Activated CD4-positive, alpha-beta T cell treated with anti-CD3 and anti-CD28 coated beads, Interleukin-10, Interleukin-2, amounts not matched to agents 100 ng/mL and 50 ng/mL, durations not matched to agents 16 hours and 8 hours (primary cell): Measurements from ENCODE around the gene NECTIN2.

ENCODE experiments used
- DNase-seq: peaks from one replicate; pipeline ENCODE4 v3.0.0-alpha.2; 2020

NECTIN2 gene

GRCh38 chr19:44845612-44846454 is at the start of gene NECTIN2:
NECTIN2 (plus strand) TSS chr19:44846297; CDS start chr19:44846526, 229 bp downstream.
- peak; percentile 94 for DNase-seq

GRCh38 chr19:44796701-44797115 is 49.4 kb upstream of the NECTIN2 start:
- DNase-seq: no peak

DNA sequence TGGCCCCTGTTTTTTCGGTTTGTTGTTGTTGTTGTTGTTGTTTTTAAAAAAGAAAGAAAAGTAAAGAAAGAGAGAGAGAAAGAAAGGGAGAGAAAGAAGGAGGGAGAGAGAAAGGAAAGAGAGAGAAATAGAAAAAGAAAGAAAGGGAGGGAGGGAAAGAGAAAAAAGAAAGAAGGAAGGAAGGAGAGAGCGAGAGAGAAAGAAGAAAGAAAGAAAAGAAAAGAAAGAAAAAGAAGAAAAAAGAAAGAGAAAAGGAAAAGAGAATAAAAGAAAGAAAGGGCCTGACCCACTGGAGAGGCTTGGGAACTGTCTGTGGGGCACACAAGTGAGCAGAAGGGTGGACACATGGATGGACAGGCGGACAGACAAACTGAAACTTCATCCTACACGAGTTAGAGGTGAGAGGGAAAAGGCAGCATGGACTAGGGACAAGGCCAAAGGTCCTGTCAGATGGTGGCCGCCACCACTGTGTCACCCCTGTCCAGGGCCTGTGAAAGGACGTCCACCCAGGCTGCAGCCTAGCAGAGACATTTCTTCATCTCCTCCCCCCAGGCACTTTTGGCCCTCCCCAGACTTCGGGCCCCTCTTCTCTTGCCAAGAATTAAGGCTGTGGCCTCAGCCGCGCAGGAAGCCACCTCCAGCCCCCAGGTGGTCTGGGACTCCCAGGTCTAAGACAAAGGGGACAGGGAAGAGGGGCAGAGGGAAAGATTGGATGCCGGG is 46.3 kb upstream of the NECTIN2 start:
- DNase-seq: no peak

- DNase-seq: peak; percentile 87
Measured at GRCh38 chr19:44800461-44800860, 45.6 kb upstream of the NECTIN2 start.

GRCh38 chr19:44803442-44804428 is 42.4 kb upstream of the NECTIN2 start:
- DNase-seq: no peak

DNA sequence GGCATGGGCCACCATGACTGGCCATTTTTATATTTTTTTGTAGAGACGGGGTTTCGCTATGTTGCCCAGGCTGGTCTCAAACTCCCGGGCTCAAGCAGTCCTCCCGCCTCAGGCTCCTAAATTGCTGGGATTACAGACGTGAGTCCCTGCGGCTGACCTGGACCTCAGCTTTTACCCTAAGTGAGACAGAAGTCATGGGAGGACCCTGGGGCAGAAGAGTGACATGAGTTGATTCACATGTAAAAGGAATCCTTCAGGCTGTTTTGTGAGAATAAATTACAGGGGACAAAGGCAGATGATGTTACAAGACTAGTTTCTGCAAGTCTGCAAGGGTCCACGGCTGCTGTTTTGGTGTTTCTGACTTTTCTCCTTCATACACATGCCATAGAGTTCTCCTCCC is 39.8 kb upstream of the NECTIN2 start:
- DNase-seq: no peak

DNA sequence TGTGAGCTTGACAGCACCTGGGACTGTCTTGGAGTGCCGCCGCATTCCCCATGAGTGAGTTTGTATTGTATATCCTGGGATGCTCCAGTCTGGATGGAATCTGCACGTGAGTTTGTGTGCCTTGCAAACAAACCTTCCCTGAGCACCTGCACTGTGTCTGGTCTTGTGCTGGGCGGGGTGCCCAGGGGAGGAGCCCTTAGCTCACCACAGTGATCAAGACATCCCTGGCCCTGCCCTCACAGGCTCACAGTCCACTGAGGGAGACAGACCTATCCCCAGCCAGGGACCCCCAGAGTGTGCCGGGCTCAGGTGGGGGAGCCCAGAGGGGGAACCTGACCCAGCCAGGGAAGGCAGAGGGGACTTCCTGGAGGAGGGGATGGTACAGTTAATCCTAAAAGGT is 38.9 kb upstream of the NECTIN2 start:
- no peak for DNase-seq

- DNase-seq: no peak
Measured at GRCh38 chr19:44807652-44808462, 38.2 kb upstream of the NECTIN2 start.

- DNase-seq: no peak
Measured at GRCh38 chr19:44808463-44809371, 37.4 kb upstream of the NECTIN2 start, which contains the start of gene BCAM. BCAM (plus strand) TSS chr19:44809103; CDS start chr19:44809125, 22 bp downstream.

DNA sequence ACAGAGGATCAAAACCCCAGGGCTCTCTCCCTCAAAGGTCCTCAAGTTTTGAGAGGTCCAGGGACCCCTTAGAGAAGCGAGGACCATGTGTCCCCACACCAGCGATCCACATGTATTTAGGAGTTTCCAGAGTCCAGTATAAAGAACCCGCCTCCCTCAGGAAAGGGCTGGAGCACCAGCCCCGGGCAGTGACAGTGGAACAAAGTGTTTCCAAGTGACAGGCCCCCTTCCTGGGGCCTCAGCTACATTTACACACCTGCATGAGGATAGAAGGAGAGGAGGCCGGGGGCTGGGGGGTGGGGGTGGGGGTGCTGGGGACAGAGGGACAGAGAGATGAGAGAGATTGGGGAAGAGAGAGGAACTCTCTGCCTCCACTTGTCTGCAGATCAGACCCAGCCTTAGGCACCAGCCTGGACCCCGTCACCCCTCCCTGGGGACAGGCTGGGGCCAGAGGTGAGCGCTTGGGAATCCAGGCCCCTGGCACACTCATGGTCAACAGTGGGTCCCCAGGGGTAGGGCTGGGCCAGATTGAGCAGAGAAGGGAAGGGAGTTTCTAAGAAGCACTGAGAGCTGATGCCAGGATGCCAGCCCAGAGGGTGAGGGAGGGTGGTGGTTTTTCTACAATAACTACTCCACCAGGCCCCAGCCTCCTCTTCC is 36.4 kb upstream of the NECTIN2 start:
- DNase-seq: no peak

- DNase-seq: no peak
Measured at GRCh38 chr19:44810234-44811121, 35.6 kb upstream of the NECTIN2 start.

DNA sequence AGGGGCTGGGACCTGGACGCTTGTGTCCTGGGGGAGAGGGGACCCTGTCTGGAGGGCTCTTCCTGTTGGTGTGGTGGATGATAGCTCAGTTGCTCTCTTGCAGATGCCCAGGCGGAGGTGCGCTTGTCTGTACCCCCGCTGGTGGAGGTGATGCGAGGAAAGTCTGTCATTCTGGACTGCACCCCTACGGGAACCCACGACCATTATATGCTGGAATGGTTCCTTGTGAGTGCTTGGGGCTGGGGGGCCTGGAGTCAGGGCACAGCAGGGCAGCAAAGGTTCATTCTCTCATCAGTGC is 35.0 kb upstream of the NECTIN2 start:
- DNase-seq: no peak

DNA sequence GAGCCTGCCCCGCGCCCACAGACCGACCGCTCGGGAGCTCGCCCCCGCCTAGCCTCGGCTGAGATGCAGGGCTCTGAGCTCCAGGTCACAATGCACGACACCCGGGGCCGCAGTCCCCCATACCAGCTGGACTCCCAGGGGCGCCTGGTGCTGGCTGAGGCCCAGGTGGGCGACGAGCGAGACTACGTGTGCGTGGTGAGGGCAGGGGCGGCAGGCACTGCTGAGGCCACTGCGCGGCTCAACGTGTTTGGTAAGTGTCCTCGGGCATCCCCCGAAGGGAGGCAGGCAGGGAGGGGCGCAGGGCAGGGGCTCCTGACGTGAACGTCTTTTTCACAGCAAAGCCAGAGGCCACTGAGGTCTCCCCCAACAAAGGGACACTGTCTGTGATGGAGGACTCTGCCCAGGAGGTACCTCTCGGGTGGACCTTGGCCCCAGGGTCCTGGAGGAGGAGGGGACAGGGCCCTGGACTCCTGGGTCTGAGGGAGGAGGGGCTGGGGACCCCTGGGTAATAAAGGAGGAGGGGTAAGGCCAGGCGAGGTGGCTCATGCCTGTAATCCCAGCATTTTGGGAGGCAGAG is 33.9 kb upstream of the NECTIN2 start:
- no peak for DNase-seq

- no peak for DNase-seq
Measured at GRCh38 chr19:44813070-44813840, 32.8 kb upstream of the NECTIN2 start.

DNA sequence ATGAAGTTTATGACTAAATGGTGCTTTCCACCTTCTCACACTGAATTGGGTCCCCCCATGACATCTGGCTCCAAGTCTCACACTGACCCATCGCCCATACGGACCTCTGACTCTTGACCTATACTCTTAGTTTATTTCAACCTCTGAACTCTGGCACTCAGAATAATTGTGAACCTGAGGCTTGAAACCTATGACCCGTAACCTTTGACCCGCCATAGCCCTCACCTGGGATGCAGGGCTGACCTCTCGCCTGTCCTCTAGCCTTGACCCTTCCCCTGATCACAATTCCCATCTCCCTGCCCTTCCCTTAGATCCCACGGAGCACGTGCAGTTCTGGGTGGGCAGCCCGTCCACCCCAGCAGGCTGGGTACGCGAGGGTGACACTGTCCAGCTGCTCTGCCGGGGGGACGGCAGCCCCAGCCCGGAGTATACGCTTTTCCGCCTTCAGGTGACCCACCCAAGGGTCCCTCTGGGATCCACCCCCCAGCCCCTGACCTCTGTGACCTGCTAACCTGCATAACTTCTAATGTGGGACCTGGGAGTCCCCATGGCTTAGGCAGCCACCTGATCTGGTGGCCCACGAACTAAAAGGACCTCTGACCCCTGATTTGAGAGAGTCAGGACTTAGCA is 32.1 kb upstream of the NECTIN2 start:
- DNase-seq: no peak

DNA sequence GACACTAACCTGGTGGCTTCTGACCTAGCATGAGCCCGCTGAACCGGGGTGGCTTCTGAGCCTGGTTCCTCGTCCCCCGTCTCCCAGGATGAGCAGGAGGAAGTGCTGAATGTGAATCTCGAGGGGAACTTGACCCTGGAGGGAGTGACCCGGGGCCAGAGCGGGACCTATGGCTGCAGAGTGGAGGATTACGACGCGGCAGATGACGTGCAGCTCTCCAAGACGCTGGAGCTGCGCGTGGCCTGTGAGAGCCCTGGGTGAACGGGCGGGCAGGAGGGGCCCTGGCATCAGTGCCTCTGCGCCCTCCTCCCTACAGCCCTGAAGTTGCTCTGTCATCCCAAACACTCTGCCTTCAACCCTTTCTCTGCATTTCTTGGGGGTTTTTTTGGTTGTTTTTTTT is 31.6 kb upstream of the NECTIN2 start:
- no peak for DNase-seq

DNA sequence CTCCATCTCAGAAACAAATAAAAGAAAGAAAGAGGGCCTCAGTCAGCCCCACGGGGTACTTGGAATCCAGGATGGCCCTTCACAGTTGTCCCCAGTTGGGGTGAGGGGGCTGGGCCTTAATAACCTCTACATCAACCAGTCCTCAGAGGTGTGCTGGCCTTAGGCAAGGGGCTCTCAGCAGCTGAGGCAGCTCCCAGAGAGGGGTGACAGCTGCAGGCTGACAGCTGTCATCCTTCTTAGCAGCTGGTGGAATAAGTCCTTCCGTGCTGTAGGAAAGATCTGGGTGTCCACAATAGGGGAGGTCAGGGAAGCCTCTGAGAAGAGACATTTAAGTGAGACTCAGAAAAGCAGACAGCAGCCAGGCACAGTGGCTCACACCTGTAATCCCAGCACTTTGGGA is 29.8 kb upstream of the NECTIN2 start:
- DNase-seq: no peak
